ENCODE data around the gene LCP2. TPM values are rescaled to one million over a fixed set of nuclear protein-coding genes. Genes with fewer than 3 reads are reported as not detected.
A peak's percentile ranks its signal among the peaks of the same experiment; 100 is the strongest.

The LCP2 gene
- total RNA-seq, 1 donor from 2014 or later, result 254 TPM

DNA sequence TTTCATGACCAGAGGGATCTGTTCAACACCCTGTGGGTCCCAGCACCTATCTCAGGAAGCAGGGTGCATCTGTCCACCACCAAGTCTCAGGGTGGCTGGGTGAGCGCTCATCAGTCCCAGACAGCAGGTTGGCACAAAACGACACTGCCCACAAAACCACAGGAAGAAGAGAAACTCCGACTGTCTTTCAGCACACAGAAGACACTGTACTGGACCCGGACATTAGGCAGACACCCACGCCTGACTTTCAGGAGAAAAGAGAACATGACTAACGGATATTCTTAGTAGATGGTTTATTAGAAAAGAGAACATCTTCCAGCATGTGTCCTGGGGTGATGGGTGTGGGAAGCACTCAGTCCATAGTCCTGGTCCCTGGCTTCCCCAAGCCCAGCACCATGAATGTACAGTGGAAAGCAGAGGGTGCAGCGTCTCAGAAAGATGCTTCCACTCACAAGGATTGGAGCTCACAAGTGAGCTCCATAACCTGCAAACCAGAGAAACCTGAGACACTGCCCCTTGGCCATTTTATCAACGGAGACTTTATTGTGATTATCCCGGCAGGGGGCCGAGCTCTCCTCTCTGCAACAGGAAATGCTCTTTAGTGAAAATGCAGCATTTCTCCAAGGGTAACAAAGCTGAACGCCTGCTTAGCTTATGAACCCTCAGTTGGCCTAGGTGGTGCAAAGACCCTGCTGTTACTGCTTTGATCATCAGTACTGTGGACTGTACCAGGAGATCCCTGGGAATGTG lies 35.8 kb upstream of the LCP2 start:
- Mint-ChIP-seq H3K9me3 (no peaks in the 10 kb centered on the region), H3K4me3 (ENCODE audit: low read depth) (peak overlapping the region; percentile 81), H3K4me1 (ENCODE audit: low read depth) (peaks cover 62% of the 10 kb centered on the region), H3K36me3 (ENCODE audit: low read depth) (no peaks in the 10 kb centered on the region), H3K27me3 (ENCODE audit: low read depth) (no peaks in the 10 kb centered on the region), H3K27ac (no peak overlapping the region)
- intact Hi-C loops (cut with micrococcal nuclease), result loop anchor here (1.0 to 10.0 kb wide), 5 partner anchors 59 to 679 kb away; partner anchors contain the start of gene FOXI1
- DNase-seq (ENCODE audit: low spot score), result peak; percentile 53

DNA sequence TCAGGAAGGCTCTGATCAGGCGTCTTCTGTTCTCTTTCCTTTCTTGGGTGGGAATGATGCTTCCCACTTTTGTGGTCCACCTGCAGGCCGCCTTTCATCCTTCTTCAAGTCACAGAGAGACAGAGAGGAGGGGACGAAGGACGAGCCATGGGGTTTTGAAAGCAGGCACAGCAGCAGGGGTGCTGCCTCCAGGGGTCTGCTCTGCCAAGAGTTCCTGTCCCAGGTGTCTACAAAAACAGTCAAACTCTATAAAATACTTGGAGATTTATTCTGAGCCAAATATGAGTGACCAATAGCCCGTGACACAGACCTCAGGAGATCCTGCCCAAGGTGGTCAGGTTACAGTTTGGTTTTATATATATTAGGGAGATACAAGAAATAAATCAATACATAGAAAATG lies 34.5 kb upstream of the LCP2 start:
- no peaks in the 10 kb centered on the region for H3K36me3 Mint-ChIP-seq (ENCODE audit: low read depth)
- no peaks in the 10 kb centered on the region for H3K27me3 Mint-ChIP-seq (ENCODE audit: low read depth)
- no peak for DNase-seq (ENCODE audit: low spot score)
- peaks cover 51% of the 10 kb centered on the region for H3K4me1 Mint-ChIP-seq (ENCODE audit: low read depth)
- intact Hi-C loops (cut with micrococcal nuclease), result loop anchor here (5.0 to 10.0 kb wide), 3 partner anchors 227 to 677 kb away; partner anchors contain the start of gene FOXI1
- H3K4me3 Mint-ChIP-seq (ENCODE audit: low read depth), result no peak overlapping the region
- no peaks in the 10 kb centered on the region for H3K9me3 Mint-ChIP-seq
- no peak overlapping the region for H3K27ac Mint-ChIP-seq

DNA sequence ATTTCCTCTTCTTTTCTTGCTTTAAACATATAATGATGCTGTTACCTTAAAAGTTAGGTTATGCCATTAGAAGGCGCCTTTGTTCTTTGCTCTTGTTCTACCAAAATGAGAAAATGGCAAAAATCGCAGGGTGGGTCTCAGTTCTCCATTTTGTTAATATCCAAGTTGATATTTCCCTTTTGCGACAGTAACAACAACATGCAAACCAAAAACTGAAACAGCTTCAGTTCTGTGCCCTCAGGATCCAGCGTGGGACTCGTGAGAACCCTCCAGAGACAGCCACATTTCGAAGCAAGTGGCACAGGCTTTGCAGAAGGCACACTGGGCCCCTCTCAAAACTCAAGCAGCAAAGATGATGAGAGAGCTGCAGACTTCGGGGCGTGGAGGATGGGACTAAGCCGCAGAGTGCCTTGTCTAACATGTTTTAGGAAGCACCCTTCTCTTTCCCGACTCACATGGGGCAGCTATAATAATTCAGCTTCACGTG lies 33.0 kb upstream of the LCP2 start:
- peaks cover 37% of the 10 kb centered on the region for H3K4me1 Mint-ChIP-seq (ENCODE audit: low read depth)
- H3K9me3 Mint-ChIP-seq, result no peaks in the 10 kb centered on the region
- intact Hi-C loops (cut with micrococcal nuclease), result loop anchor here (1.0 to 10.0 kb wide), 9 partner anchors 17 to 1752 kb away; partner anchors contain the start of genes FOXI1, LCP2 and PANK3
- H3K4me3 Mint-ChIP-seq (ENCODE audit: low read depth), result no peak overlapping the region
- no peak overlapping the region for H3K27ac Mint-ChIP-seq
- no peaks in the 10 kb centered on the region for H3K36me3 Mint-ChIP-seq (ENCODE audit: low read depth)
- no peaks in the 10 kb centered on the region for H3K27me3 Mint-ChIP-seq (ENCODE audit: low read depth)
- DNase-seq (ENCODE audit: low spot score), result peak; percentile 24

DNA sequence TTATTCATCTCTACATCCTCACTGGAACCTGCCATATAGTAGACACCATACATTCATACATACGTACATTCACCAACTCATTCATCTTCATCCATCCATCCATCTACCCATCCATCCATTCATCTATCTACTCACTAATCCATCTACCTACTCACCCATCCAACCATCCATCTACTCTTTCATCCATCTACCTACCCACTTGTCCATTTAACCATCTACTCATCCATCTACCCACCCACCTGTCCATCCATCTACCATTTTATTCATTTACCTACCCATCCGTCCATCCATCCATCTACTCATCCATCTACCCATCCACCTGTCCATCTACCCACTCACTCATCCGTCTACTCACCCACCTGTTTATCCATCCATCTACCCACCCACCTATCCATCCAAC lies 31.9 kb upstream of the LCP2 start:
- Mint-ChIP-seq H3K27me3 (ENCODE audit: low read depth) (no peaks in the 10 kb centered on the region), H3K9me3 (peaks cover under 1% of the 10 kb centered on the region), H3K4me3 (ENCODE audit: low read depth) (no peak overlapping the region), H3K27ac (no peak overlapping the region), H3K36me3 (ENCODE audit: low read depth) (no peaks in the 10 kb centered on the region), H3K4me1 (ENCODE audit: low read depth) (peaks cover 29% of the 10 kb centered on the region)
- no peak for DNase-seq (ENCODE audit: low spot score)
- intact Hi-C loops (cut with micrococcal nuclease), result no loop called here

DNA sequence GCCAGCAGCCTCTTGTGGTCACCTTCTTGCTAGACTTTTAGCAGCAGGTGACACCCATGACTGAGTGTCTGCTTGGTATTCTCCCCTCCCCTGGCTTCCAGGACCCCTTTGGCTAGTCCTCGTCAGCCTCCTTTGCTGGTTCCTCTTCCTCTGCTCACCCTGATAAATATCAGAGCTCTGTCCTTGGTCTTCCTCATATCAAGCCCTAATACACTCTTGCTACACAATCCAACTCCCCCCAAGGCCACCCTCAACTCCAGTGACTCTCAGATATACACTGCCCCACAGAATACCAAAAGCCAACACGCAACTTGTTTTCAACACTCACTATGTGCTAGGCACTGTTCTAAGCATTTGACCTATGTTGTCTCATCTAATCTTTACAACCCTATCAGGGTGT lies 30.3 kb upstream of the LCP2 start:
- intact Hi-C loops (cut with micrococcal nuclease), result no loop called here
- Mint-ChIP-seq H3K27me3 (ENCODE audit: low read depth) (no peaks in the 10 kb centered on the region), H3K27ac (no peak overlapping the region), H3K36me3 (ENCODE audit: low read depth) (no peaks in the 10 kb centered on the region), H3K9me3 (peaks cover 3% of the 10 kb centered on the region), H3K4me1 (ENCODE audit: low read depth) (peaks cover 12% of the 10 kb centered on the region), H3K4me3 (ENCODE audit: low read depth) (no peak overlapping the region)
- no peak for DNase-seq (ENCODE audit: low spot score)

GRCh38 chr5:170327168-170327567 lies 29.6 kb upstream of the LCP2 start:
- H3K27ac Mint-ChIP-seq, result no peak overlapping the region
- no peak for DNase-seq (ENCODE audit: low spot score)
- peaks cover 6% of the 10 kb centered on the region for H3K4me1 Mint-ChIP-seq (ENCODE audit: low read depth)
- H3K27me3 Mint-ChIP-seq (ENCODE audit: low read depth), result no peaks in the 10 kb centered on the region
- no peak overlapping the region for H3K4me3 Mint-ChIP-seq (ENCODE audit: low read depth)
- no peaks in the 10 kb centered on the region for H3K36me3 Mint-ChIP-seq (ENCODE audit: low read depth)
- H3K9me3 Mint-ChIP-seq, result peaks cover 3% of the 10 kb centered on the region
- intact Hi-C loops (cut with micrococcal nuclease), result no loop called here

- intact Hi-C loops (cut with micrococcal nuclease), result no loop called here
- no peaks in the 10 kb centered on the region for H3K36me3 Mint-ChIP-seq (ENCODE audit: low read depth)
- no peak overlapping the region for H3K27ac Mint-ChIP-seq
- H3K27me3 Mint-ChIP-seq (ENCODE audit: low read depth), result no peaks in the 10 kb centered on the region
- peaks cover 17% of the 10 kb centered on the region for H3K4me1 Mint-ChIP-seq (ENCODE audit: low read depth)
- no peak for DNase-seq (ENCODE audit: low spot score)
- no peaks in the 10 kb centered on the region for H3K9me3 Mint-ChIP-seq
- H3K4me3 Mint-ChIP-seq (ENCODE audit: low read depth), result no peak overlapping the region
These were observed 21.7 kb upstream of the LCP2 start for GRCh38 chr5:170319301-170319700.

GRCh38 chr5:170317499-170317898 lies 19.9 kb upstream of the LCP2 start:
- Mint-ChIP-seq H3K4me3 (ENCODE audit: low read depth) (no peak overlapping the region), H3K27me3 (ENCODE audit: low read depth) (no peaks in the 10 kb centered on the region), H3K36me3 (ENCODE audit: low read depth) (no peaks in the 10 kb centered on the region), H3K27ac (no peak overlapping the region), H3K4me1 (ENCODE audit: low read depth) (peaks cover 34% of the 10 kb centered on the region), H3K9me3 (no peaks in the 10 kb centered on the region)
- no peak for DNase-seq (ENCODE audit: low spot score)
- intact Hi-C loops (cut with micrococcal nuclease), result no loop called here

DNA sequence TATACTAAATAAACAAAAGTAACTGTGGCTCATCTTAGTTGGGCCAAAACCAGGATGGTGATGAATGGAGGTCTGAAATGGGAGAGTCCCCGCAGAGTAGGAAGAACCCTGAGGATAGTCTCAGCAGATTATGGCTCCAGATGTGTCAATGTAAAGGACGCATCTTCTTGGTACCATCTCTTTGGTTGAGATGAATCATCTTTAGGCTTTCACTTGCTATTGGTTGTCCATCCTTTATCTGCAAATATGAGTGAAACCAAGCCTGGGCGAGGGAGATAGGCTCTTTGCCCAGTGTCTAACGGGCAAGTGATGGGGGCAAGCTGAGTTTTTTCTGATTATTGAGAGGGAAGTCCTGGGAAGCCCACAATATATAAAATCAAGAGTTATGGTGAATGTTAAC lies 19.4 kb upstream of the LCP2 start:
- peaks cover 40% of the 10 kb centered on the region for H3K4me1 Mint-ChIP-seq (ENCODE audit: low read depth)

DNA sequence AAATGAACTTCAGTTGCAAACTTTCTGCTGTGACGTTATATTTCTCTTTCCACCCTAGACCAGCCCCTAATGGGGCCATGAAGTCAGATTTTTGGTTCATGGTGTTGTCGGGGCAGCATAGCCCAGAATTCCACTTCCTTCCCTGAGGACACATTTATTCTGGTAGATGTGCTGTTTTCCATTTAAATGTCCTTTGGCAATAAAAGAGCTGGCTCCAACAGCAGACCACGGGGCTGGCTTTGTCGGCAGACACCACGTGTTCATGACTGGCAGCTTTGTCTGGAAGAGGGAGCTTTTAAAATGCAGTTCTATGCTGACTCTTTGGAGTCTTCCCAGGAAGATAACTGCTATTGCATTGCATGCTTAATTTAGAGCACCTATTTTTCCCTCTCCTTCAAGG lies 17.6 kb upstream of the LCP2 start:
- intact Hi-C loops (cut with micrococcal nuclease), result no loop called here
- Mint-ChIP-seq H3K4me1 (ENCODE audit: low read depth) (peaks cover 53% of the 10 kb centered on the region), H3K27me3 (ENCODE audit: low read depth) (no peaks in the 10 kb centered on the region), H3K36me3 (ENCODE audit: low read depth) (no peaks in the 10 kb centered on the region), H3K4me3 (ENCODE audit: low read depth) (no peak overlapping the region), H3K27ac (no peak overlapping the region), H3K9me3 (no peaks in the 10 kb centered on the region)
- DNase-seq (ENCODE audit: low spot score), result no peak

More for the DNA sequence above, 19.4 kb upstream of the LCP2 start:
- no peak for DNase-seq (ENCODE audit: low spot score)
- Mint-ChIP-seq H3K4me3 (ENCODE audit: low read depth) (no peak overlapping the region), H3K27ac (no peak overlapping the region), H3K27me3 (ENCODE audit: low read depth) (no peaks in the 10 kb centered on the region), H3K9me3 (no peaks in the 10 kb centered on the region), H3K36me3 (ENCODE audit: low read depth) (no peaks in the 10 kb centered on the region)
- intact Hi-C loops (cut with micrococcal nuclease), result no loop called here

- no peak overlapping the region for H3K27ac Mint-ChIP-seq
- no peak overlapping the region for H3K4me3 Mint-ChIP-seq (ENCODE audit: low read depth)
These were observed 17.0 kb upstream of the LCP2 start for GRCh38 chr5:170314541-170315095.

GRCh38 chr5:170313816-170314215 lies 16.2 kb upstream of the LCP2 start:
- peaks cover 52% of the 10 kb centered on the region for H3K4me1 Mint-ChIP-seq (ENCODE audit: low read depth)
- no peaks in the 10 kb centered on the region for H3K9me3 Mint-ChIP-seq
- intact Hi-C loops (cut with micrococcal nuclease), result loop anchor here (1.0 kb wide), 4 partner anchors 16 to 40 kb away; no protein-coding TSS in a partner anchor
- DNase-seq (ENCODE audit: low spot score), result no peak
- peak overlapping the region; percentile 88 for H3K27ac Mint-ChIP-seq
- H3K4me3 Mint-ChIP-seq (ENCODE audit: low read depth), result no peak overlapping the region
- no peaks in the 10 kb centered on the region for H3K27me3 Mint-ChIP-seq (ENCODE audit: low read depth)
- H3K36me3 Mint-ChIP-seq (ENCODE audit: low read depth), result no peaks in the 10 kb centered on the region

More at GRCh38 chr5:170314541-170315095, 17.0 kb upstream of the LCP2 start:
- intact Hi-C loops (cut with micrococcal nuclease), result no loop called here
- no peaks in the 10 kb centered on the region for H3K27me3 Mint-ChIP-seq (ENCODE audit: low read depth)
- no peaks in the 10 kb centered on the region for H3K36me3 Mint-ChIP-seq (ENCODE audit: low read depth)
- H3K9me3 Mint-ChIP-seq, result no peaks in the 10 kb centered on the region
- peaks cover 55% of the 10 kb centered on the region for H3K4me1 Mint-ChIP-seq (ENCODE audit: low read depth)
- DNase-seq (ENCODE audit: low spot score), result no peak

GRCh38 chr5:170313344-170313743 lies 15.8 kb upstream of the LCP2 start:
- H3K27ac Mint-ChIP-seq, result peak overlapping the region; percentile 88
- peak; percentile 44 for DNase-seq (ENCODE audit: low spot score)
- peaks cover 53% of the 10 kb centered on the region for H3K4me1 Mint-ChIP-seq (ENCODE audit: low read depth)
- peak overlapping the region; percentile 32 for H3K4me3 Mint-ChIP-seq (ENCODE audit: low read depth)
- no peaks in the 10 kb centered on the region for H3K27me3 Mint-ChIP-seq (ENCODE audit: low read depth)
- no peaks in the 10 kb centered on the region for H3K9me3 Mint-ChIP-seq
- intact Hi-C loops (cut with micrococcal nuclease), result loop anchor here (1.0 kb wide), 4 partner anchors 15 to 39 kb away; no protein-coding TSS in a partner anchor
- H3K36me3 Mint-ChIP-seq (ENCODE audit: low read depth), result no peaks in the 10 kb centered on the region

All from activated T-helper 2 cell treated with anti-CD3 and anti-CD28 coated beads, Interferon-gamma antibody, Interleukin-2, Interleukin-4, amounts not matched to agents 10 μg/mL and 5 μg/mL and 100 μg/mL, durations not matched to agents 14 hours and 24 hours and 36 hours (primary cell).